Right lobe of liver (tissue), 6 donors: ENCODE measurements around the gene UBE2E2. TPM values are rescaled to one million over a fixed set of nuclear protein-coding genes. Genes with fewer than 3 reads are reported as not detected.

ENCODE experiments used
- ATAC-seq, 4 donors: fragments of 200-7000 bp; cut with Tn5 transposase; one replicate each; pipeline ENCODE4 v1.9.1; 2020; ENCODE audit warnings: mild to moderate bottlenecking in 4 of 4, moderate library complexity in 4 of 4
- DNase-seq, 3 donors: peaks; one replicate each; pipeline ENCODE4 v3.0.0-alpha.2; 2020
- H3K27ac ChIP-seq, 3 donors: fragments of 200-600 bp; one replicate each; pipeline ENCODE4 v1.8.0; 2022
- H3K27me3 ChIP-seq, 2 donors: fragments of 200-600 bp; one replicate each; pipeline ENCODE4 v1.8.0; 2022
- H3K36me3 ChIP-seq, 4 donors: fragments of 200-600 bp; sonication (generic) in 1 of 4; one replicate each; pipeline versions ENCODE4 v1.5.1 to v1.8.0; 2017 to 2022; ENCODE audit warnings: control low read depth in 1 of 4
- H3K4me1 ChIP-seq, 4 donors: fragments of 200-600 bp; sonication (generic) in 1 of 4; one replicate each; pipeline versions ENCODE4 v1.5.1 to v1.8.0; 2017 to 2022; ENCODE audit warnings: control low read depth in 1 of 4
- H3K4me3 ChIP-seq, 3 donors: fragments of 200-600 bp; one replicate each; pipeline ENCODE4 v1.8.0; 2022
- H3K9me3 ChIP-seq, 4 donors: fragments of 200-600 bp; sonication (generic) in 1 of 4; one replicate each; pipeline versions ENCODE4 v1.5.1 to v1.8.0; 2017 to 2022; ENCODE audit warnings: control low read depth in 1 of 4
- POLR2A ChIP-seq: fragments of 450-650 bp; IDR thresholded peaks from one replicate; pipeline ENCODE4 v1.6.1; 2017; ENCODE audit warnings: antibody characterized with exemption, mild to moderate bottlenecking
- WGBS: methylation state at CpG from one replicate; pipeline ENCODE4 v1.1.6; 2018; ENCODE audit warnings: low coverage, low lambda C conversion rate; ENCODE audit not compliant: insufficient coverage; ENCODE audit errors: missing lambda C conversion rate; 5-methylcytosine and 5-hydroxymethylcytosine counted together
- intact Hi-C, 2 donors: fragments of 100-400 bp; cut with DNase I; formaldehyde crosslinking; loops; one replicate each; pipeline versions ENCODE4 v1.11.2 to v1.14.1; 2022
- total RNA-seq, 6 experiments: library from RNA; depleted of rRNA in 2 of 6; stranded (reverse); fragments of >200 nt in 2 of 6; fragmentation: NEBNext Ultra II Directional in 3 of 6; extraction: Animal tissue kit (Norgen Biotek cat#: 25700) in 3 of 6; gene quantifications; one replicate each; pipeline versions ENCODE4 v1.1.0 to v1.2.4, GENCODE V29; 2016 to 2023
- TF ChIP-seq, protein P1 (sequence below), 4 donors: fragments of 200-600 bp in 3 of 4; fragments of 450-650 bp in 1 of 4; IDR thresholded peaks; one replicate each; pipeline versions ENCODE4 v1.5.1 to v1.8.0; 2016 to 2022; ENCODE audit warnings: antibody characterized with exemption in 4 of 4, mild to moderate bottlenecking in 2 of 4
- donor health status: DM: no; HTN: yes; CAD: no.
- donor health status: DM: no; HTN: no; CAD: no.
- donor health status: DM: no; HTN: no; CAD: no.
- donor health status: DM: no; HTN: yes; CAD: no.
- donor health status: DM: no; HTN: yes; CAD: no.

Gene UBE2E2
- total RNA-seq, 6 experiments from 2014 or later, result 17.2 to 29.1 (median 18.1) TPM

DNA sequence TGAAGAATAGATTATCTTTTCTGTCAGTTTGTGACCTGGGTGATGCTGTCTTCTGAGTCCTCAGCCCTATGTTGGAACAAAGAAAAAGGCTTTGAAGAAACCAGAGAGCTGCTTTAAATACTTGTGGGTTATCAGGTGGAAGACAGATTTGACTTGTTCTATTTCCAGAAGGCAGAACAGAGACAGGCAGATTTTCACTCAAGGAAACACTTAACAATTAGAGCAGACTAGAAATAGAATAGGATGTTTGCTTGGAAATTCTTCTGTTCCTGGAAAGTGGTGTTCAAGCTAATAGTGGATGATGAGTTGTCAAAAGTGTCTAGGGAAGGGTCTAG lies 219.4 kb downstream of the UBE2E2 start:
- Histone ChIP-seq H3K36me3 (no peaks in the 10 kb centered on the region), H3K27me3 (no peaks in the 10 kb centered on the region), H3K4me1 (no peaks in the 10 kb centered on the region), H3K4me3 (no peak overlapping the region), H3K9me3 (no peaks in the 10 kb centered on the region), H3K27ac (no peak overlapping the region)
- ATAC-seq (no peak), DNase-seq (no peak)
- no peak for TF ChIP-seq POLR2A
- TF ChIP-seq, protein P1, sequence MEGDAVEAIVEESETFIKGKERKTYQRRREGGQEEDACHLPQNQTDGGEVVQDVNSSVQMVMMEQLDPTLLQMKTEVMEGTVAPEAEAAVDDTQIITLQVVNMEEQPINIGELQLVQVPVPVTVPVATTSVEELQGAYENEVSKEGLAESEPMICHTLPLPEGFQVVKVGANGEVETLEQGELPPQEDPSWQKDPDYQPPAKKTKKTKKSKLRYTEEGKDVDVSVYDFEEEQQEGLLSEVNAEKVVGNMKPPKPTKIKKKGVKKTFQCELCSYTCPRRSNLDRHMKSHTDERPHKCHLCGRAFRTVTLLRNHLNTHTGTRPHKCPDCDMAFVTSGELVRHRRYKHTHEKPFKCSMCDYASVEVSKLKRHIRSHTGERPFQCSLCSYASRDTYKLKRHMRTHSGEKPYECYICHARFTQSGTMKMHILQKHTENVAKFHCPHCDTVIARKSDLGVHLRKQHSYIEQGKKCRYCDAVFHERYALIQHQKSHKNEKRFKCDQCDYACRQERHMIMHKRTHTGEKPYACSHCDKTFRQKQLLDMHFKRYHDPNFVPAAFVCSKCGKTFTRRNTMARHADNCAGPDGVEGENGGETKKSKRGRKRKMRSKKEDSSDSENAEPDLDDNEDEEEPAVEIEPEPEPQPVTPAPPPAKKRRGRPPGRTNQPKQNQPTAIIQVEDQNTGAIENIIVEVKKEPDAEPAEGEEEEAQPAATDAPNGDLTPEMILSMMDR (IDR thresholded peaks at IDR 0.05), result no peak
- intact Hi-C loops, result no loop called here

DNA sequence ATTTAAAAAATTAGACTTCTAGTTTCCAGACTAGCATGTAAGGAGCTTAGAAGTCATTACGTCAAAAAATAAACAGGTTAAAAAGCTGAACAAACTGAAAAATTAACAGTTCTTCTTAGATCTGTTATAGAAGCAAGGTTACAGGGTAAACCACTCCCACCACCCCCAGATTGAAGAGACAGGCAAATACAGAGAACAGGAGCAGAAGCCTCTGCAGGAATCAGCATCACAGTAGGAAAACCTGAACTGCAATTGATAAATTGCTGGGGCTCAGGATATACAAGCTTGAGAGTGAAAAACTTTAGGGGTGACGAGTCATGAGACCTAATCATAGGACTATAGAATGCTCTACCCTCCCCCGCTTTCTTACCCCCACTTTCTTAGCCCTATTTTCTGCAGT lies 222.3 kb downstream of the UBE2E2 start:
- ATAC-seq (no peak), DNase-seq (no peak)
- WGBS, result 98% methylated on average over 3 of the region's 3 CpGs
- Histone ChIP-seq H3K27ac (no peak overlapping the region), H3K27me3 (no peaks in the 10 kb centered on the region), H3K4me3 (no peak overlapping the region), H3K9me3 (no peaks in the 10 kb centered on the region), H3K4me1 (no peaks in the 10 kb centered on the region), H3K36me3 (no peaks in the 10 kb centered on the region)
- TF ChIP-seq, protein P1 (IDR thresholded peaks at IDR 0.05), result no peak
- no peak for TF ChIP-seq POLR2A
- intact Hi-C loops, result no loop called here

DNA sequence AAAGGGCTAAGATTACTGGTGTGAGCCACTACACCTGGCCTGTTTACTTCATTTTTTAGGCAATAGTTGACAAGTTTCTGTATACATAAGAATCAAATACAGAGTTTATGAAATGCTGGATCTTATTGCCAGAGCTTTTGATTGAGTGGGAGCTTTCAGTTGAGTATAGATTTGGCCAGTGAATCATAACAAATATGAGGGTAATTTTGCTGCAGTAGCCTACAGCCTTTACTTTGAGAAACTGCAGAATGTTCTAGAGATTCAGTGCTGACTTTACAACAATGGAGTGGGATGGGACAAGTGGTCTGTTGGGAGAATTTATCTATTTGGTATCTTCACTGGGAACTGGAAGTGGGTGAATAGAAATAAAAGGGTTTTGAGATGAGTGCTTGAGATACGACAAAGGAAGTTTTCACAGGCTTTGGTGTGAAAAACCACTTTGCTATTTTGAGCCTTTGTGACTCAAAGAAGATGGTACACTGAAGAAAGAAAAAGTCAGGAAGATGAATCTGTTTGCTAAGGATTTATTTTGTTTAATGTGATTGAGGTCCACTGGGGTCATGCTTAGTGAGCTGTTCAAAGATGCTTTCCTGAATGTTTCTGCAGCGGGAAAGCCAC lies 227.8 kb downstream of the UBE2E2 start:
- TF ChIP-seq POLR2A, result no peak
- TF ChIP-seq, protein P1 (IDR thresholded peaks at IDR 0.05), result no peak
- Histone ChIP-seq H3K4me3 (no peak overlapping the region), H3K27me3 (no peaks in the 10 kb centered on the region), H3K36me3 (no peaks in the 10 kb centered on the region), H3K9me3 (no peaks in the 10 kb centered on the region), H3K27ac (no peak overlapping the region), H3K4me1 (no peaks in the 10 kb centered on the region)
- intact Hi-C loops, result no loop called here
- ATAC-seq, result no peak
- DNase-seq, result no peak
- 88% methylated on average over 2 of the region's 2 CpGs for WGBS

DNA sequence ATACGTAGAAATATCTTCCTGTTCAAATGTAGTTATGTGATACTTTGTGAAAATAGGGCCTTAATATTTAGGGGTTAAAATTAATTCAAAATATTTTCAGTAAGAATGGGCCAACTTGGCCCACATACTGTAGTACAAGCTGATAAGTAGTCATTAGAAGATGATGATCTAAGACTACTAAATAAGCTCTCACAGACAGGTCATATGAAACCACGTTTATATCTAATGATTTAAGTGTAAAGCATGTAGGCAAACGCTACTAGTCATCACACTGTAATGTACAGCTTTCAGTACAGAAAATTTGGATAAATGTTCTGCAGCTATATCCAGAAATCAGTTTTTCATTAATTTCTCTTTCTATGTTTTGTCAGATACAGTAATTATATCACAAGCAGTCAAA lies 228.6 kb downstream of the UBE2E2 start:
- WGBS, result 74% methylated on average over 3 of the region's 3 CpGs
- intact Hi-C loops, result no loop called here
- TF ChIP-seq, protein P1 (IDR thresholded peaks at IDR 0.05), result no peak

DNA sequence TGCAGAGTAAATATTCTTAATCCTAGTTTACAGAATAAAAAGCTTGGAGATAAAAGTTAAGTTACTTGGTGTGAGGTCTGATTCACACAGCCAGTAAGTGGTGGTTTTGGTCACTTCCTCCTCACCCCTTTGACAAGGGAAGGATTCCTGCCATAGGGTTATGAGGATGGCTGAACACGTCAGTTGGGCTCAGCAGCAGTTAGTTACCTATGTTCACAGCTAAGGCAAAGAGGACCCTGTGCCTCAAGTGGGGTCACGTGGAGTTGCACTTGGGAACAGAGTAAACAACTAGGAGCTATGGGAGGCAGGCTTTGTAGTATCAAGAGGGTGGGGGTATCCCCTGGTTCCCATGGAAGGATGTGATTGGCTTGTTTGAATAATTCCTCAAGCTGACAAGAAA lies 232.2 kb downstream of the UBE2E2 start:
- Histone ChIP-seq H3K9me3 (no peaks in the 10 kb centered on the region), H3K27me3 (no peaks in the 10 kb centered on the region), H3K4me3 (no peak overlapping the region), H3K4me1 (no peaks in the 10 kb centered on the region), H3K27ac (no peak overlapping the region), H3K36me3 (no peaks in the 10 kb centered on the region)
- no peak for DNase-seq
- TF ChIP-seq, protein P1 (IDR thresholded peaks at IDR 0.05), result no peak
- no peak for TF ChIP-seq POLR2A
- 45% methylated on average over 2 of the region's 2 CpGs for WGBS
- no peak for ATAC-seq
- intact Hi-C loops, result no loop called here

More for the DNA sequence above, 228.6 kb downstream of the UBE2E2 start:
- Histone ChIP-seq H3K27ac (no peak overlapping the region), H3K9me3 (no peaks in the 10 kb centered on the region), H3K4me1 (no peaks in the 10 kb centered on the region), H3K4me3 (no peak overlapping the region), H3K36me3 (no peaks in the 10 kb centered on the region), H3K27me3 (no peaks in the 10 kb centered on the region)
- ATAC-seq, result no peak
- no peak for DNase-seq
